ENCODE measurements around the gene PEX7.

DNA sequence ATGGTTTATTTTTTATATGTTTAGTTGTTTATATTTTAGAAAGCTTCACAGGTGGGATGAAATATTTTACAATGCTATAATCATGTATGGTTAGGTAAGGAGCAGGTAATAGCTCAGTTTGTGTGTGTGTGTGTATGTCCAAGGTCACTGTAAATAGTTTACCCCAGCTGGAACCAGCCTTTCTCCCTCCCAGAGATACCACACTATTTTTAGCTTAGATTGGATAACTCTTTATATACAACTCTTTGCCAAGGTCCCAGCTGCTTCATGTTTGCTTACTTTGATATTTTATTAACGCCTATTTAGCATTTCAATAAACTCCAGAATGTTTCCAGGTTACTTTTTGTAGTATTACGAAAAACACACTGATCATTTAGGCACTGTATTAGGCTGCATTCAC, 1.8 kb upstream of the PEX7 start:
- TF ChIP-seq EZH2phosphoT487 (IDR thresholded peaks at IDR 0.05; ENCODE audit: unreplicated experiment) (no peak), EZH2 (IDR thresholded peaks at IDR 0.05; ENCODE audit: low read depth, unreplicated experiment) (no peak), CREB1 (CRISPR knock-in tag; IDR thresholded peaks at IDR 0.05; ENCODE audit: low read depth) (no peak), POLR2AphosphoS5 (IDR thresholded peaks at IDR 0.05; ENCODE audit: low read depth) (no peak), STAT1 (IDR thresholded peaks at IDR 0.05; ENCODE audit: unreplicated experiment) (no peak), ZNF114 (CRISPR knock-in tag; IDR thresholded peaks at IDR 0.05) (no peak)
- TF ChIP-seq, protein P1, sequence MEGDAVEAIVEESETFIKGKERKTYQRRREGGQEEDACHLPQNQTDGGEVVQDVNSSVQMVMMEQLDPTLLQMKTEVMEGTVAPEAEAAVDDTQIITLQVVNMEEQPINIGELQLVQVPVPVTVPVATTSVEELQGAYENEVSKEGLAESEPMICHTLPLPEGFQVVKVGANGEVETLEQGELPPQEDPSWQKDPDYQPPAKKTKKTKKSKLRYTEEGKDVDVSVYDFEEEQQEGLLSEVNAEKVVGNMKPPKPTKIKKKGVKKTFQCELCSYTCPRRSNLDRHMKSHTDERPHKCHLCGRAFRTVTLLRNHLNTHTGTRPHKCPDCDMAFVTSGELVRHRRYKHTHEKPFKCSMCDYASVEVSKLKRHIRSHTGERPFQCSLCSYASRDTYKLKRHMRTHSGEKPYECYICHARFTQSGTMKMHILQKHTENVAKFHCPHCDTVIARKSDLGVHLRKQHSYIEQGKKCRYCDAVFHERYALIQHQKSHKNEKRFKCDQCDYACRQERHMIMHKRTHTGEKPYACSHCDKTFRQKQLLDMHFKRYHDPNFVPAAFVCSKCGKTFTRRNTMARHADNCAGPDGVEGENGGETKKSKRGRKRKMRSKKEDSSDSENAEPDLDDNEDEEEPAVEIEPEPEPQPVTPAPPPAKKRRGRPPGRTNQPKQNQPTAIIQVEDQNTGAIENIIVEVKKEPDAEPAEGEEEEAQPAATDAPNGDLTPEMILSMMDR (conservative IDR thresholded peaks at IDR 0.05; ENCODE audit: low read depth in 2 of 2): no peak
- TF ChIP-seq, protein P2, sequence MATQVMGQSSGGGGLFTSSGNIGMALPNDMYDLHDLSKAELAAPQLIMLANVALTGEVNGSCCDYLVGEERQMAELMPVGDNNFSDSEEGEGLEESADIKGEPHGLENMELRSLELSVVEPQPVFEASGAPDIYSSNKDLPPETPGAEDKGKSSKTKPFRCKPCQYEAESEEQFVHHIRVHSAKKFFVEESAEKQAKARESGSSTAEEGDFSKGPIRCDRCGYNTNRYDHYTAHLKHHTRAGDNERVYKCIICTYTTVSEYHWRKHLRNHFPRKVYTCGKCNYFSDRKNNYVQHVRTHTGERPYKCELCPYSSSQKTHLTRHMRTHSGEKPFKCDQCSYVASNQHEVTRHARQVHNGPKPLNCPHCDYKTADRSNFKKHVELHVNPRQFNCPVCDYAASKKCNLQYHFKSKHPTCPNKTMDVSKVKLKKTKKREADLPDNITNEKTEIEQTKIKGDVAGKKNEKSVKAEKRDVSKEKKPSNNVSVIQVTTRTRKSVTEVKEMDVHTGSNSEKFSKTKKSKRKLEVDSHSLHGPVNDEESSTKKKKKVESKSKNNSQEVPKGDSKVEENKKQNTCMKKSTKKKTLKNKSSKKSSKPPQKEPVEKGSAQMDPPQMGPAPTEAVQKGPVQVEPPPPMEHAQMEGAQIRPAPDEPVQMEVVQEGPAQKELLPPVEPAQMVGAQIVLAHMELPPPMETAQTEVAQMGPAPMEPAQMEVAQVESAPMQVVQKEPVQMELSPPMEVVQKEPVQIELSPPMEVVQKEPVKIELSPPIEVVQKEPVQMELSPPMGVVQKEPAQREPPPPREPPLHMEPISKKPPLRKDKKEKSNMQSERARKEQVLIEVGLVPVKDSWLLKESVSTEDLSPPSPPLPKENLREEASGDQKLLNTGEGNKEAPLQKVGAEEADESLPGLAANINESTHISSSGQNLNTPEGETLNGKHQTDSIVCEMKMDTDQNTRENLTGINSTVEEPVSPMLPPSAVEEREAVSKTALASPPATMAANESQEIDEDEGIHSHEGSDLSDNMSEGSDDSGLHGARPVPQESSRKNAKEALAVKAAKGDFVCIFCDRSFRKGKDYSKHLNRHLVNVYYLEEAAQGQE (IDR thresholded peaks at IDR 0.05; ENCODE audit: unreplicated experiment): no peak
